Neural crest cell (in vitro differentiated cells): ENCODE data around the gene PRSS21. TPM values are rescaled to one million over a fixed set of nuclear protein-coding genes. Genes with fewer than 3 reads are reported as not detected.

Experiments used
- DNase-seq: peaks from one replicate; pipeline ENCODE4 v3.0.0; 2021; ENCODE audit warnings: low read depth, mixed read lengths, low spot score
- H3K27ac Mint-ChIP-seq: one replicate; pipeline ENCODE4 v1.8.0; 2021; ENCODE audit warnings: mild to moderate bottlenecking, mixed read lengths; ENCODE audit not compliant: unreplicated experiment
- H3K27me3 Mint-ChIP-seq: 2 replicates; pipeline ENCODE4 v1.8.0; 2021; ENCODE audit warnings: low read depth, mild to moderate bottlenecking, mixed read lengths
- H3K36me3 Mint-ChIP-seq: 2 replicates; pipeline ENCODE4 v1.8.0; 2021; ENCODE audit warnings: low read depth, mild to moderate bottlenecking, mixed read lengths
- H3K4me1 Mint-ChIP-seq: 2 replicates; pipeline ENCODE4 v1.8.0; 2021; ENCODE audit warnings: mixed read lengths
- H3K4me3 Mint-ChIP-seq: one replicate; pipeline ENCODE4 v1.8.0; 2021; ENCODE audit warnings: mild to moderate bottlenecking, mixed read lengths
- H3K9me3 Mint-ChIP-seq: 2 replicates; pipeline ENCODE4 v1.8.0; 2021; ENCODE audit warnings: mixed read lengths
- total RNA-seq: library from RNA; stranded (reverse); gene quantifications from 2 replicates; pipeline ENCODE4 v1.2.1, GENCODE V29; 2021
- TF ChIP-seq, protein P1 (sequence below): fragments of 200-600 bp; sonication (generic); conservative IDR thresholded peaks from 2 replicates; pipeline ENCODE4 v1.5.0; 2021; ENCODE audit warnings: antibody characterized with exemption, mild to moderate bottlenecking

The PRSS21 gene
- total RNA-seq, 1 donor from 2014 or later, result not detected

DNA sequence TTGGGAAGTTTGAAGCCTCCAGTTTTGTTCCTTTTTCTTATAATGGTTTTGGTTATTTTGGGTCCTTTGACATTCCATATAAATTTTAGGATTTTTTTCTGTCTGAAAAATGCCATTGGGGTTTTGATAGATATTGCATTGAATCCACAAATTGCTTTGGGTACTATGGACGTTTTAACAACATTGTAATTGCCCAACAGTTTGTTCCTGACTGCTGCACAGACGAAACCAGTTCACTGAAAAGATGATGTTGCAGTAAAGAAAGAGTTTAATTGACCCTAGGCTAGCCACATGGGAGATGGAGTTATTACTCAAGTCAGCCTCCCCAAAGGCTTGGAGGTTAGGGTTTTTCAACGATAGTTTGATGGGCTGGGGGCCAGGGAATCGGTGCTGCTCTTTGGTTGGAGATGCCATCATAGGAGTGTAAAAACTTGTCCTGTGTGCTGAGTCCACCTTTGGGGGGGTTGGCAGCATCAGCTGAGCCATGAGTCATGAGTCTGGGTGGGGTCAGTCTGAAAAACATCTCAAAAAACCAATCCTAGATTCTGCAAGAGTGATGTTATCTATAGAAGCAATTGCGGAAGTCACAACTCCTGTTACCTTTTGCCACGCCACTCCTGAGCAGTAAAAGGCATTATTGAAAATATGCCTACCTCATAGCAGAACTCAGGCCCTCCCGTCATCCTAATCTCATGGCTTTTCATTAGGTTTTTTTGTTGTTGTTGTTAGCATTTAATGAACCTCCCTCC, 21.5 kb upstream of the PRSS21 start:
- no peak for DNase-seq
- H3K27ac Mint-ChIP-seq, result no peak overlapping the region
- H3K4me3 Mint-ChIP-seq, result no peak overlapping the region
- no peaks in the 10 kb centered on the region for H3K4me1 Mint-ChIP-seq
- H3K27me3 Mint-ChIP-seq, result peaks cover 48% of the 10 kb centered on the region
- TF ChIP-seq, protein P1, sequence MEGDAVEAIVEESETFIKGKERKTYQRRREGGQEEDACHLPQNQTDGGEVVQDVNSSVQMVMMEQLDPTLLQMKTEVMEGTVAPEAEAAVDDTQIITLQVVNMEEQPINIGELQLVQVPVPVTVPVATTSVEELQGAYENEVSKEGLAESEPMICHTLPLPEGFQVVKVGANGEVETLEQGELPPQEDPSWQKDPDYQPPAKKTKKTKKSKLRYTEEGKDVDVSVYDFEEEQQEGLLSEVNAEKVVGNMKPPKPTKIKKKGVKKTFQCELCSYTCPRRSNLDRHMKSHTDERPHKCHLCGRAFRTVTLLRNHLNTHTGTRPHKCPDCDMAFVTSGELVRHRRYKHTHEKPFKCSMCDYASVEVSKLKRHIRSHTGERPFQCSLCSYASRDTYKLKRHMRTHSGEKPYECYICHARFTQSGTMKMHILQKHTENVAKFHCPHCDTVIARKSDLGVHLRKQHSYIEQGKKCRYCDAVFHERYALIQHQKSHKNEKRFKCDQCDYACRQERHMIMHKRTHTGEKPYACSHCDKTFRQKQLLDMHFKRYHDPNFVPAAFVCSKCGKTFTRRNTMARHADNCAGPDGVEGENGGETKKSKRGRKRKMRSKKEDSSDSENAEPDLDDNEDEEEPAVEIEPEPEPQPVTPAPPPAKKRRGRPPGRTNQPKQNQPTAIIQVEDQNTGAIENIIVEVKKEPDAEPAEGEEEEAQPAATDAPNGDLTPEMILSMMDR, result no peak
- no peaks in the 10 kb centered on the region for H3K9me3 Mint-ChIP-seq
- no peaks in the 10 kb centered on the region for H3K36me3 Mint-ChIP-seq

DNA sequence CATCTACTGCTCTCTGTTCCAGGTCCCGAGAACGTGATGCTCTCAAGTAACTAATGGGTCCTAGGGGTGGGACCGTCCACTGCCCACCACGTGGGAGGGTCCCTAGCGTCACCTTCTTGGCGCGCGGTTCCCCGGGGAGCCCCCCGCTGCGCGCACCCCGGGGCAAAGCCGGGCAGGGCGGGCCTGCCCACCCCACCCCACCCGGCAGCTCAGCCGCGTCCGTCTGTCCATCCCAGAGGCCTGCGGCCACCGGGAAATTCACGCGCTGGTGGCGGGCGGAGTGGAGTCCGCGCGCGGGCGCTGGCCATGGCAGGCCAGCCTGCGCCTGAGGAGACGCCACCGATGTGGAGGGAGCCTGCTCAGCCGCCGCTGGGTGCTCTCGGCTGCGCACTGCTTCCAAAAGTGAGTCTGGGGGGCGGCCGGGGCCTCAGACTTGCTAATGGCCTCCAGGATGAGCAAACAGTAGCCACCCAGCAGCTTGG, 18.3 kb upstream of the PRSS21 start:
- Mint-ChIP-seq H3K36me3 (no peaks in the 10 kb centered on the region), H3K27me3 (peaks cover 26% of the 10 kb centered on the region), H3K27ac (no peak overlapping the region), H3K9me3 (peaks cover 6% of the 10 kb centered on the region), H3K4me1 (no peaks in the 10 kb centered on the region), H3K4me3 (no peak overlapping the region)
- TF ChIP-seq, protein P1, result no peak
- no peak for DNase-seq

DNA sequence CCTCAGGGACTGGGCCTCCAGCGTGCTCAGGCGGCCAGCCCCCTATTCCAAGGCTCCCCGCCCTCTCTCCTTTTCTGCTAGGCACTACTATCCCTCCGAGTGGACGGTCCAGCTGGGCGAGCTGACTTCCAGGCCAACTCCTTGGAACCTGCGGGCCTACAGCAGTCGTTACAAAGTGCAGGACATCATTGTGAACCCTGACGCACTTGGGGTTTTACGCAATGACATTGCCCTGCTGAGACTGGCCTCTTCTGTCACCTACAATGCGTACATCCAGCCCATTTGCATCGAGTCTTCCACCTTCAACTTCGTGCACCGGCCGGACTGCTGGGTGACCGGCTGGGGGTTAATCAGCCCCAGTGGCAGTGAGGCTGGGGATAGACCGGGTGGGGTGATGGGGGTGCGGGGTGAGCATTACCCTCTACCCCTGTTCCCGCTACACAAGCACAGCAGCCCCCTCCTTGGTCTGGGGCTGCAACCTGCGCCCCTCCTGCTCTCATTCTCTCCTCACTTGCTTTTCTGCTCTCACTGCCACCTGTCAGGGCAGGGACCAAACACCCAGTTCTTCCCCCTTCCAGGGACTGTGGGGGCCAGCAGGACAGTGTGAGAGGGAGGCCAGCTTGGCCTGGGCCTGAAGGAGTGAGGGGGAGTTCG, 17.7 kb upstream of the PRSS21 start:
- no peaks in the 10 kb centered on the region for H3K4me1 Mint-ChIP-seq
- DNase-seq, result no peak
- no peak overlapping the region for H3K4me3 Mint-ChIP-seq
- H3K27ac Mint-ChIP-seq, result no peak overlapping the region
- TF ChIP-seq, protein P1, result no peak
- H3K27me3 Mint-ChIP-seq, result peaks cover 27% of the 10 kb centered on the region
- peaks cover 7% of the 10 kb centered on the region for H3K9me3 Mint-ChIP-seq
- H3K36me3 Mint-ChIP-seq, result no peaks in the 10 kb centered on the region

DNA sequence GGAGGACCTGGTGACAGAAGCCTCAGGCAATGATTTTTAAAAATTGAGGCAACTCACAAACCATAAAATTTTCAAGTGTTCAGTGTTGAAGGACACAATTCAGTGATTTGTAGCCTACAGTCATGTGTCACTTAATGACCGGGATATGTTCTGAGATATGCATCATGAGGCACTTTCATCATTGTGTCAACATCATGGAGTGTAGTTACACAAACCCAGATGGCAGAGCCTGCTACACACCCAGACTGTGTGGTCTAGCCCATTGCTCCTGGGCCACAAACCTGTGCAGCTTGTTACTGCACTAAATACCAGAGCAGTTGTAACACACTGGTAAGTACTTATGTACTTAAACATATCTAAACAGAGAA, 17.2 kb upstream of the PRSS21 start:
- peaks cover 7% of the 10 kb centered on the region for H3K9me3 Mint-ChIP-seq
- H3K4me1 Mint-ChIP-seq, result no peaks in the 10 kb centered on the region
- DNase-seq, result no peak
- TF ChIP-seq, protein P1, result no peak
- no peaks in the 10 kb centered on the region for H3K36me3 Mint-ChIP-seq
- H3K27me3 Mint-ChIP-seq, result peaks cover 24% of the 10 kb centered on the region
- no peak overlapping the region for H3K27ac Mint-ChIP-seq
- no peak overlapping the region for H3K4me3 Mint-ChIP-seq

DNA sequence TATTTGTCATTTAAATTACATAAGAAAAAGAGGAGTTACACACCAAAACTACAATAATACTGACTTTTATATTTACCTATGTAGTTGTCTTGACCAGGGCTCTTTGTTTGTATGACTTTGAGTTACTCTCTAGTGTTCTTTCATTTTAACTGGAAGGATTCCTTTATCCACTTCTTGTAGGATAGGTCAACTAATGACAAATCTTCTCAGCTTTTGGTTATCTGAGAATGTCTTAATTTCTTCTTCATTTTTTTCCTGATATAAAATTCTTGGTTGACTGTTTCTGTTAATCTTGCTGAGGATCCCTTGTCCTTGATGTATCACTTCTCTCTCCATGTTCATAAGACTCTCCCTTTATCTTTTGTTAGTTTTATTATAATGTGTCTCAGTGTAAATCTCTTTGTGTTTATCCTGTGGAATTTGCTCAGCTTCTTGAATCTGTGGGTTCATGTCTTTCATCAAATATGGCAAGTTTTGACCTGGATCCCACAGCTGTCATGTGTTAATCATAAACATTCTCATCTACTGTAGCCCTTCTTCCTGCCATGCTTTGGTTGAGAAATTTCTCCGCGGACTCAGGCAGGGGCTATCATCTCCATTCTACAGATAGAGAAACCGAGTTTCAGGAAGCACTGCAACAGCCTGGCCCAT, 13.4 kb upstream of the PRSS21 start:
- TF ChIP-seq, protein P1, result no peak
- H3K9me3 Mint-ChIP-seq, result peaks cover 7% of the 10 kb centered on the region
- no peak overlapping the region for H3K27ac Mint-ChIP-seq
- no peaks in the 10 kb centered on the region for H3K4me1 Mint-ChIP-seq
- H3K27me3 Mint-ChIP-seq, result peaks cover 23% of the 10 kb centered on the region
- no peak for DNase-seq
- no peak overlapping the region for H3K4me3 Mint-ChIP-seq
- H3K36me3 Mint-ChIP-seq, result no peaks in the 10 kb centered on the region
